IPS-NIHi7 (cell line): ENCODE measurements around the gene NUP107.

Source experiments
- DNase-seq: peaks from one replicate; pipeline ENCODE4 v3.0.0; 2012; ENCODE audit warnings: mixed read lengths; ENCODE audit errors: extremely low spot score

The NUP107 gene

DNA sequence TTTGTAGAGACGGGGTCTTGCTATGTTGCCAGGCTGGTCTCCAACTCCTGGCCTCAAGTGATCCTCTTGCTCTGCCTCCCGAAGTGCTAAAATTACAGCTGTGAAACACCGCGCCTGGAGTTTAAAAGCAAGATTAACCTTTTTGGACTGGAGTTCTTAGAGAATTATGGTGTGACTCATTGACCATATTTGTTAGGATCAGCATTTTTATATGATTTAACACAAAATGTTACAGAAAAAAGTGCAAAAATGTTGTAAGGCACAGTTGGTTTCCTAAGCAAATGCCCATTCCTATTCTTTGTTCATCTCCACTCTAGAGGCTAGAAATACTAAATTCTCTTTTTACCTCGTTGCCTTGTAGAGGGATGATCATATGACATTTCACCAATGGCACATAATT, 86.8 kb downstream of the NUP107 start:
- no peak for DNase-seq

DNA sequence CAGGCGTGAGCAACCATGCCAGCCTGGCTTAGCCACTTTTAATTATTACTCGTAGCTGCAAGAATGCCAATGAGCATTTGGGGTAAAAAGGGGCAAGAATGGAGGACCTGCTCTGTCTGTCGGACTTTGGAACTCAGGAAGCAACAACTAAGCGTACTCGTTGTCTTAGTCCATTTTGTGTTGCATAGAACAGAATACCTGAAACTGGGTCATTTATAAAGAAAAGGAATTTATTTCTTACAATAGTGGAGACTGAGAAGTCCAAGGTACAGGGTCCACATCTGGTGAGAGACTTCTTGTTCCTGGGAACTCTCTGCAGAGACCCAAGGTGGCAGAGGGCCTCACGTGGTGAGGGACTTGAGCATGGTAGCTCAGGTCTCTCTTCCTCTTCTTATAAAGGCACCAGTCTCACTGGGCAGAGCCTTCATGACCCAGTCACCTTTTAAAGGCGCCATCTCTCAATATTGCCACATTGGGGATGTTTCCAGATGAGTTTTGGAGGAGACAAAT, 88.4 kb downstream of the NUP107 start:
- DNase-seq, result no peak

DNA sequence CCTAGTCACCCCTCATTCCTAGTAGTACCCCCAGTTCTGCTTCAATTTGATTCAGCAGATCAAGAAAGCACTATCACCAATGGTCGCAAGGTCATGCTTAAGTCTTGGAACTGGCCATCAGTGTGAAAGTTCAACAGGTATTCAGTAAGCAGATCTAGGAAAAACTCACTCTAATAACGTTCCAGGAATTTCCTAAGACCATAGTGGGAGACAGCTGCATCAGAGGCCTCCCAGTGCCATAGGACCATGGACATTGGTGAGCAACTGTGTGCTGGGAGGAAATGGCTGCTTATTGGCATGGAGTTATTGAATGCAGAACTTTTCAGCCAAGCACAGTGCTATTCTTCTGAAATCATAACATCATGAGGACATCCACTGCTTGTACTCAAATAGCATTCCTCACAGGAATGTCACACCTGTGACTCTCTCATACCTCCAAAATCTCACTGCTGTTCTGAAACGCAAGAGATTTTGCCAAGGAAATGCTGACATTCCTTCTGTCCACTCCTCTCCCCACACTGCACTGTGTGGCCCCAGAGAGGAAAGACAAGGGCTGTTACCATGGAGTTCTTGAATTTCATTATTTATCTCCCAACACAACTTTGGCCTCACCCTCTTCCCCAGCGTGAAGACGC, 90.3 kb downstream of the NUP107 start:
- no peak for DNase-seq

DNA sequence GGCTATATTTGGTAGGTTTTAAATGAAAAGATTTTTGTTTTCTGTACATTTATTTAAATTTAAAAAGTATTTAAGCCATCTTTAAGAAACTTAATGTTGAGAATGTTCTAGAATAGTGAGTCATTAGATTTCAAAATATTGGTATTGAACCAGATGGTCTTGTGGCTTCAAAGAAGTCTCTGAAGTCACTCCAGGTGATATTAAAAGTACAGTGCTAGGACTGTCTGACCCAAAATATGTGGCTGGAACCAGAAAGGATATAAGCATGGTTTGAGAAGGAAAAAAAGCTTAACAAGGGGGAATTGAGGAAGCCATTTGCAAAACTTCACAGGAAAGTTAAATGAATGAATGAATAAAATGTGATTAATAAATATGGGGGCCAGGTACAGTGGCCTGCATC, 92.5 kb downstream of the NUP107 start:
- DNase-seq, result no peak

DNA sequence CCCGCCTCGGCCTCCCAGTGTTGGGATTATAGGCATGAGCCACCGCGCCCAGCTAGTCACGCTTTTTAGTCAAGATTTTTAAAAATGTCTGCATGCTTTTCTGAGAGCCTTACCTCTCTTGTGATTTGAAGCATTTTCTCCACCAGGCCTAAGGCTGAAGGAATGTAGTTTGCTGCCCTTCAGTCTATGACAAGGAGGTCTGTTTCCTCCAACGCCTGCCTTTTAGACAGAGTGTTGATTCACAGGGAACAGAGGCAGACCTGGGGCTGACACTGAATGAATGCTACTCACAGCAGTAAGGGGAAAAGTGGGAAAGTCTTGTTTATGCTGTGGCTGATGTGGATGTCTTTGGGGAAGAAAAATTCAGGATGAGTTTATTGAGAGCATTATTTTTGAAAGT, 94.0 kb downstream of the NUP107 start:
- DNase-seq, result peak; percentile 27

DNA sequence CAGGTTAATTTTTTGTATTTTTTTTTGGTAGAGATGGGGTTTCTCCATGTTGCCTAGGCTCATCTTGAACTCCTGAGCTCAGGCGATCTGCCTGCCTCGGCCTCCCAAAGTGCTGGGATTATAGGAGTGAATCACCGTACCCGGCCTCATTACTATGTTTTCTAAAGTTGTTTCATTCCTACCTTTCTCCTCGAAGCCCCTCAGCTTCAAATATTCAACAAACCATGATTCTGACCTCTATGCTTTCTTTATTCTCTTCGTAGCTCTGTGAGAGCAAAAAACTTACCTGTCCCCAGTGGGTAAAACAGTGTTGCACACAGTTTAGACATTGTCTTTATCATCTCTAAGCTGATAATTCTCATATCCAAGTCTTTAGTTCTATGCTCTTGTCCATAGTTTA, 95.0 kb downstream of the NUP107 start:
- DNase-seq, result no peak

DNA sequence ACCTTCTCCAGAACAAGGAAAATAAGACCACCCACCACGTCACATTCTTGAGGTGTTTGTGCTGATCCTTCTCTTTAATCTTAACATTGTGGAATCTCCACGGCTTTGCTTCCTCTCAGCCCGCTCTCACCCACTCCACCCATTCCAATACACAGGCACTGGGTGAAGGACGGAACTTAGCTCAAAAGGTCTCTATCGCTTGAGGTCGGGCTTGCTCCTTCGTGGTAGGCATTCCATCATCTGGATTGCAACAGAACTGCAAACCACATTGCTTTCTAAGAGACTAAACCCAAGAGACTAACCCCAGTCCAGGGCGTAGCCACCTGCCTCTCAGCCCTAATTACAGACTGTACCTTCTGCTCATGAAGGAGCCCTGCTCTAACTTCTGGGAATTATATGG, 97.2 kb downstream of the NUP107 start:
- no peak for DNase-seq

DNA sequence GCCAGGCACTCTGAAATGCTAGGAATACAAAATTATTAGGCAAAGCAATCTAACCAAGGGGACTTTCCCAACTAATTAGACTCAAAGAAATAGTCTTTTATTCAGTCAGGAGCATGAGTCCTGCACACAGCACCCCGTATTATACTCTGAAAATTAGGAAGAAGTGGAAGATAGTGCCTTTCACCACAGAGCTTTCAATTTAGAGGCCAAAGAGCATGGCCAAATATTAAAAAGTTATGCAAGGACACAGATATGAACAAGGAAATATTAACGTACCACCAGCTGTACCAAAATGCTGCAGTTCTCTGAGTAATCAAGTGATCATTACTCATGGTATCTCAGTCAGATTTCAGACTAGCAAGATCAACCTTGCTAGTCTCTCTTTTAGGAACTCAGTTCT, 98.6 kb downstream of the NUP107 start:
- DNase-seq, result no peak

DNA sequence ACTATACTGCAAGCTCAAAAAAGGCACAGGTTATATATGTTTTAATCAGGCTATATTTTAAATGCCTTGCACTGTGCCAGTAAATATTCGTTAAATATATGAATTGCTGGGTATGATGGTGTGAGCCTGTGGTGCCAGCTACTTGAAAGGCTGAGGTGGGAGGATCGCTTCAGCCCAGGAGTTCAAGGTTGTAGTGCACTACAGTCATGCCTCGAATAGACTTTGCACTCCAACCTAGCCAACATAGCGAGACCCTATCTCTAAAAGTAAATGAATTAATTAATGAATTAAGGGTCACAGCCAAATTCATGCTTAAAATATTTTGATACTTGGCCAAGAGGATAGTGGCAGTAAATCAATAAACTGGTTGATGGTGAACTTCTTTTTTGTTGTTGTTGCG, 99.0 kb downstream of the NUP107 start:
- DNase-seq, result no peak

DNA sequence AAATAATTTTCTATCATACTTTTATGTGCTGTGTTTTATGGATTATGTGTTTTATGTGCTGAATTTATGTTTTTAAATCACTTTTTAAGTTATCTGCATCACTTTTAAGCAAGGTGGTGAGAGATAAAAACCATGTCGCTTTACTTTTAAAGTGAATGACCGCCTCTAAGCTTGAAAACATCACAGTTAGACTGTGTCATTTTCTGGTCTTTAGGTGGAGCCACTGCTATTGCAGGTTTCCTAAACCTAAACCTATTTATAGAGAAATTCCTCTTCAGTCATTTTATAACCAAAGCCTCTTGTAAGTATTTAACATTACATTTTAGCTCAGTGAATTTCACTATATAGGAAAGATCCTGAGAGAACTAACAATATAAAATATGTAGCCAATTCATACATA, 100.2 kb downstream of the NUP107 start:
- peak; percentile 46 for DNase-seq

DNA sequence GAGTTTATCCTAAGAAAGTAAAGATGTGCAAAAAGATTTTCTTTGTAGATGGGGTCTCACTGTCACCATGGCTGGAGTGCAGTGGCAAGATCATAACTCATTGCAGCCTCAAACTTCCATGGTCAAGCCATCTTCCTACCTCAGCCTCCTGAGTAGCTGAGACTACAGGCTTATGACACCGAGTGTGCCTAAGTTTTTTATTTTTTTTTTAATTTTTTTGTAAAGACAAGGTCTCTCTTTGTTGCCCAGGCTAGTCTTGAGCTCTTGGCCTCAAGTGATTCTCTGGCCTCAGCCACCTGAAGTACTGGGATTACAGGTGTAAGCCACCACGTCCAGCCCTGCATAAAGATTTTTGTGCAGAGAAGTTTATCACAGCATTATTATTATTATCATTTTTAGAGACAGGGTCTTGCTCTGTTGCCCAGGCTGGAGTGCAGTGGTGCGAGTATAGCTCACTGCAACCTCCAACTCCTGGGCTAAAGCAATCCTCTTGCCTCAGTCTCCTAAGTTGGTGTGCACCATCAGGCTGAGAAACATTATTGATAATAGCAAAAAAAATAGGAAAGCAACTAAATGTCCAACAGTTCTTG, 101.9 kb downstream of the NUP107 start:
- DNase-seq, result no peak

DNA sequence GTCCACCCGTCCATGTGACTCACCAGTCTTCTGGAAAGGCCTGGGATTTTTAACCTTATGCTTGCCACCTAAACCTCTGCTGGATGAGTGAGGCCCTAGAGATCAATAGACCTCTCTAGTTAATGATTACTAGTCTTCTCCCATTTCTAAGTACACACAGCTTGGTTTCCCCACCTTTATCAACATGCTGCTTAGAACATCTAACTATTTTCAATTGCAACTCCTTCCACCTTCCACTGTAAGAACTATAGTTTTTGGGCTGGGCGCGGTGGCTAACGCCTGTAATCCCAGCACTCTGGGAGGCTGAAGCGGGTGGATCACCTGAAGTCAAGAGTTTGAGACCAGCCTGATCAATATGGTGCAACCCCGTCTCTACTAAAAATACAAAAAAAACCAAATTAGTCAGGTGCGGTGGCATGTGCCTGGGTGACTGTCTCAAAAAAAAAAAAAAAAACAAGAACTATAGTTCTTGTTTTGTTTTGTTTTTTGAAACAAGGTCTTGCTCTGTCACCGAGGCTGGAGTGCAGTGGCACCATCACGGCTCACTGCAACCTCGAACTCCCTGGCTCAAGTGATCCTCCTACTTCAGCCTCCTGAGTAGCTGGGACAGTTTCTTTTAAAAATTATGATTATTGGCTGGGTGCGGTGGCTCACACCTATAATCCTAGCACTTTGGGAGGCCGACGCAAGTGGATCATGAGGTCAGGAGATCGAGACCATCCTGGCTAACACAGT, 102.5 kb downstream of the NUP107 start:
- no peak for DNase-seq

DNA sequence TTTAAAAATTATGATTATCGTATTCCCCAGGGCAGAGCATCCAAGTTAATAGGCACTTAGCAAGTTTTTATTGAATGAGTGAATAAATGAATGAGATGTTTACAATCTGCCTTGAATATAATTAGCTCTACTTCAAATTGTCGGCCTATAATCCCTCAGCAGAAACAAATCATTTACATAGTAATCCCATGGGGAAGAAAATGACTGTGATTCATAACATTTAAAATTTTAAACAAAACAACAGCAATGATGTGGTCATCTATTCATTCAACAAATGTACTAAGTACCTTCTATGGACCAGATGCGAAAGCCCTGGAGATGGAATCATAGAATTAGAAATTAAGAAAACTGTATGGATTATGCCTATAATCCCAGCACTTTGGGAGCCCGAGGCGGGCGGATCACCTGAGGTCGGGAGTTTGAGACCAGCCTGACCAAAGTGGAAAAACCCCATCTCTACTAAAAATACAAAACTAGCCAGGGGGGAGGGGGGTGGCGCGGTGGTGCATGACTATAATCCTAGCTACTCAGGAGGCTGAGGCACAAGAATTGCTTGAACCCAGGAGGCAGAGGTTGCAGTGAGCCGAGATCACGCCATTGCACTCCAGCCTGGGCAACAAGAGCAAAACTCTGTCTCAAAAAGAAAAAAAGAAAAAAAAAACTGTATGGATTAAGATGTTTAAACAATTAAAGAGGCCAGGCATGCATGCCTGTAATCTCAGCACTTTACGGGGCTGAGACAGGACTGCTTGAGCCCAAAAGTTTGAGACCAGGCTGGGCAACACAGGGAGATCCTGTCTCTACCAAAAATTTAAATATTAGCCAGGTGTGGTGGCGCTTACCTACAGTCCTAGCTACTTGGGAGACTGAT, 103.5 kb downstream of the NUP107 start:
- no peak for DNase-seq

DNA sequence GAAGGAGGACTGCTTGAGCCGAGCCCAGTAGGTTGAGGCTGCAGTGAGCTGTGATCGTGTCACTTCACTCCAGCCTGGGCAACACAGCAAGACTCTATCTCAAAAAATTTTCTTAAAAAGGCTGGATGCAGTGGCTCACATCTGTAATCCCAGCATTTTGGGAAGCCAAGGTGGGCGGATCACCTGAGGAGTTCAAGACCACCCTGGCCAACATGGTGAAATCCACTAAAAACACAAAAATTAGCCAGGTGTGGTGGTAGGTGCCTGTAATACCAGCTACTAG, 104.1 kb downstream of the NUP107 start:
- DNase-seq, result no peak

DNA sequence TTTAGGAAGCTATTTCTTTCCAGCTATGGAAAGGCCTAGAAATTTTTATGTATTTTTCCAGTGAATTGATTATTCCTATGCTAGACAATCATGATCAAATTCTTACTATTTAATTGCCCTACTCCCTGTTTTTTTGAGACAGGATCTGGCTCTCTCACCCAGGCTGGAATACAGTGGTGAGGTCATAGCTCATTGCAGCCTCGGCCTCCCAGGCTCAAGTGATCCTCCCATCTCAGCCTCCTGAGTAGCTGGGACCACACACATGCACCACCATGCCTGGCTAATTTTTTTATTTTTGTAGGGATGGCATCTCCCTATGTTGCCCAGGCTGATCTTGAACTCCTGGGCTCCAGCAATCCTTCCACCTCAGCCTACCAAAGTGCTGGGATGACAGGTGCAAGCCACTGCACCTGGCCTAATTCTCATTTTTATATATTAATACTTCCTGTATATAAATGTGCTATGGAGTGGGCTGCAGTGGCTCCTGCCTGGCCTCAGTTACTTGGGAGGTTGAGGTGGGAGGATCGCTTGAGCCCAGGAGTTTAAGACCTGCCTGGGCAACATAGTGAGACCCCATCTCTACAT, 105.2 kb downstream of the NUP107 start:
- DNase-seq, result no peak

DNA sequence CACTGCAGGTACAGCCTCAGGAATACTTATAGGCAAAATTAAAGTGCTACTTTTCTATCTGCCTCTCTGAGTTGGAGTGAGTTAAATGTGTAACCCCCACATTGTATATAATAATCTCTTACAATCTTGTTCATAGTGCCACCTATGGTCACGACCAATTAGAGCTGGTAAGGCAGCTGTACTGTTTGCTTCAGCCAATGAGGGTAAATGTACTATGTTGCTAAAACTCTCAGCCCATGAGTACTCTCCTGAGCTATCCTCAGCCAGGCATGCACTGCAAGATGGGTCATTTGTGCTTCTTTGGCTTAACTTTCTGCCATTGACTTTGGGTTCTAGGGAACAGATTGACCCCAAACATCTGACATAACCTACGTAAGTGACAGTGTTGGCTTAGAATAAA, 106.2 kb downstream of the NUP107 start:
- DNase-seq, result peak; percentile 59

DNA sequence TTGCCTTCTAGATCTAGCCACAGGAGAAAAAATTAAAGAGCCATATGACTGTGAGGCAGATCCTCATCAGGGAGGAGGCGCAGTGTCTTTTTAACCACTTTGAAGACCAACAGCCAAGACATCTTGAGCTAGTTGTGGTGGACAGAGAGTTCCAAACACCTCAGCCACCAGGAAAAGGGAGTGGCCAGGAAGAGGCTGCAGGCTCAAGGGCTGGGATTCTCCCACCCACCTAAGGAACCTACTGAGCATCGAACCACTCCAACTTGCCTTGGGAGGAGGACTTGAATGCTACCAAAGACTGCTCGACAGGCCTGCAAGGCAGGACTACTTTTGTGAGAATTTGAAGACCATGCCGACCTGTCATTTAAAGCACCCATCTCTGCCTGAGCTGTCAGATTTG, 106.7 kb downstream of the NUP107 start:
- DNase-seq, result no peak

DNA sequence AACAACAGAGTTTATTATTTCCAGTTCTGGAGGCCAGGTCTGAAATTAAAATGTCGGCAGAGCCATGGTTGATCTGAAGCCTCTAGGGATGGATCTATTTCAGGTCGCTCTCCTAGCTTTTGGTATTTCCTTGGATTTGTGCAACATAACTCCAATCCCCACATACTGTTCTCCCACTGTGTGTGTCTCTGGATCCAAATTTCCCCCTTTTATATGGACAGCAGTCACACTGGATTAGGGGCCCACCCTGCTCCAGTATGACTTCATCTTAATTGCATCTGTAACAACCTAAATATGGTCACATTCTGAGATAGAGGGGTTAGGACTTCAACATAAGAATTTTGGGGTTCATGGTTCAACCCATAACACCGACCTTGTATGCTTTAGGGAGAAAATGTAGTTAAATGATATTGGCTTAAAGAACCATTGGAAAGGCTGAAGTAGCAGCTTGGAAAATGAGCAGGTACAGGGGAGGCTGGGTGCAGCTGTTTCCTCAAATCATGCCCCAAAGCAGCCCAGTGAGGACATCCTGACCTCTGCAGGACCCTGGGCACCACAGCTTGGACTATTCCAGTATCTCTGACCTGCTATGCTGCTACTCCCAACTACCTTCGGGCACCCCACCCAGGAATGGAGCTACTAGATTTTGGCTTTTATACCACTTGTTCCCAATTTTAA, 107.3 kb downstream of the NUP107 start:
- DNase-seq, result no peak

DNA sequence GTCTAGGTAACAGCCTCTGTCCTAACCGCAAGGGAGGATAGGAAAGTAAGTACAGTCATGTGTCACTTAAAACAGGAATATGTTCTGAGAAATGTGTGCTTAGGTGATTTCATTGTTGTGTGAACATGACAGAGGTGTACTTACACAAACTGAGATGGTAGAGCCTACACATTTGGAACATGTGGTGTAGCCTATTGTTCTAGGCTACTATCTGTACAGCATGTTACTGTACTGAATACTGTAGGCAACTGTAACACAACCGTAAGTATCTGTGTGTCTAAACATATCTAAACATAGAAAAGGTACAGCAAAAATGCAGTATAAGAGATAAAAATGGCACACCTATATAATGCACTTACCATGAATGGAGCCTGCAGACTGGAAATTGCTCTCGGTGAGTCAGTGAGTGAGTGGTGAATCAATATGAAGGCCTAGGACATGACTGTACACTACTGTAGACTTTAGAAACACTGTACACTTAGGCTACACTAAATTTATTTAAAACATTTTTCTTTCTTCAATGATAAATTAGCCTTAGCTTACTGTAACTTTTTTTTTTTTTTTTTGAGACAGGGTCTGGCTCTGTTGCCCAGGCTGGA, 108.0 kb downstream of the NUP107 start:
- no peak for DNase-seq
